HEK293 (cell line): Measurements from ENCODE around the gene LHX2.

Experiments used
- CTCF ChIA-PET: fragments of 350-600 bp; formaldehyde crosslinking; extraction: SDS; loops from one replicate; lab custom pipeline; 2021; ENCODE audit warnings: antibody characterized with exemption; lab: Yijun Ruan, JAX
- POLR2A ChIA-PET: fragments of 300-600 bp; formaldehyde crosslinking; extraction: SDS; loops from one replicate; lab custom pipeline; 2020; ENCODE audit warnings: antibody characterized with exemption, inconsistent platforms; lab: Yijun Ruan, JAX
- H3K27ac ChIP-seq: fragments of 200-500 bp; sonication (Bioruptor generic); 2 replicates; pipeline ENCODE4 v1.5.1; 2014; ENCODE audit warnings: low read depth, low read length, control low read depth, inconsistent platforms; ENCODE audit errors: extremely low read depth
- H3K36me3 ChIP-seq, 2 experiments: fragments of 200-500 bp in 1 of 2; sonication (Bioruptor generic) in 1 of 2; 1 replicate in 1 of 2; 2 replicates in 1 of 2; pipeline ENCODE4 v1.5.1; 2014 to 2017; ENCODE audit warnings: inconsistent platforms in 2 of 2, low read length in 2 of 2; ENCODE audit not compliant: control insufficient read depth in 2 of 2, insufficient read depth in 1 of 2
- H3K4me1 ChIP-seq: fragments of 200-500 bp; sonication (Bioruptor generic); 2 replicates; pipeline ENCODE4 v1.5.1; 2014; ENCODE audit warnings: mild to moderate bottlenecking, low read length, inconsistent platforms; ENCODE audit not compliant: control insufficient read depth, insufficient read depth
- H3K4me3 ChIP-seq: 2 replicates; pipeline ENCODE4 v1.5.1; 2011; ENCODE audit warnings: low read depth, mild to moderate bottlenecking, control low read depth, low read length, moderate library complexity
- H3K9me3 ChIP-seq: fragments of 200-500 bp; sonication (Bioruptor generic); 2 replicates; pipeline ENCODE4 v1.5.1; 2014; ENCODE audit warnings: low read depth, low read length, inconsistent platforms; ENCODE audit not compliant: control insufficient read depth, insufficient read depth
- KLF17 ChIP-seq: fragments of 450-650 bp; formaldehyde crosslinking; IDR thresholded peaks from 2 replicates; pipeline ENCODE4 v1.5.1; 2016; ENCODE audit warnings: missing biosample characterization, missing genetic modification characterization
- PRDM1 ChIP-seq: fragments of 450-650 bp; formaldehyde crosslinking; IDR thresholded peaks from 2 replicates; pipeline ENCODE4; 2016; ENCODE audit warnings: missing biosample characterization, missing genetic modification characterization
- SALL2 ChIP-seq: fragments of 450-650 bp; formaldehyde crosslinking; IDR thresholded peaks from 2 replicates; pipeline ENCODE4 v1.5.0; 2017; ENCODE audit warnings: missing biosample characterization, mild to moderate bottlenecking, missing genetic modification characterization, borderline replicate concordance
- TSHZ1 ChIP-seq: fragments of 450-650 bp; formaldehyde crosslinking; IDR thresholded peaks from 2 replicates; pipeline ENCODE4 v1.5.1; 2016; ENCODE audit warnings: missing biosample characterization, missing genetic modification characterization, borderline replicate concordance
- ZBTB1 ChIP-seq: fragments of 450-650 bp; formaldehyde crosslinking; IDR thresholded peaks from 2 replicates; pipeline ENCODE4 v1.5.1; 2016; ENCODE audit warnings: missing biosample characterization, missing genetic modification characterization
- ZBTB44 ChIP-seq: fragments of 450-650 bp; IDR thresholded peaks from 2 replicates; pipeline ENCODE4 v1.5.1; 2018; ENCODE audit warnings: missing biosample characterization, mild to moderate bottlenecking, missing genetic modification characterization
- ZIC2 ChIP-seq: fragments of 450-650 bp; formaldehyde crosslinking; IDR thresholded peaks from 2 replicates; pipeline ENCODE4 v1.5.1; 2016; ENCODE audit warnings: missing biosample characterization, missing genetic modification characterization
- ZNF121 ChIP-seq: fragments of 450-650 bp; formaldehyde crosslinking; IDR thresholded peaks from 2 replicates; pipeline ENCODE4 v1.5.1; 2016; ENCODE audit warnings: missing biosample characterization, missing genetic modification characterization
- ZNF341 ChIP-seq: fragments of 450-650 bp; formaldehyde crosslinking; IDR thresholded peaks from 2 replicates; pipeline ENCODE4; 2016; ENCODE audit warnings: low read depth, missing biosample characterization, missing genetic modification characterization
- ZNF398 ChIP-seq: fragments of 450-650 bp; formaldehyde crosslinking; IDR thresholded peaks from 2 replicates; pipeline ENCODE4 v1.5.1; 2017; ENCODE audit warnings: missing biosample characterization, missing genetic modification characterization
- ZNF654 ChIP-seq: fragments of 450-650 bp; formaldehyde crosslinking; IDR thresholded peaks from 2 replicates; pipeline ENCODE4 v1.5.1; 2016; ENCODE audit warnings: low read depth, missing biosample characterization, missing genetic modification characterization
- ZNF704 ChIP-seq: fragments of 450-650 bp; formaldehyde crosslinking; IDR thresholded peaks from 2 replicates; pipeline ENCODE4 v1.5.1; 2016; ENCODE audit warnings: missing biosample characterization, missing genetic modification characterization

The LHX2 gene

GRCh38 chr9:124008694-124009530, 2.7 kb upstream of the LHX2 start (continued):
- TF ChIP-seq TSHZ1 (tag by site-specific recombination) (no peak), PRDM1 (tag by site-specific recombination) (peak; percentile 49), ZNF341 (tag by site-specific recombination) (peak; percentile 49), ZIC2 (peak; percentile 49)

GRCh38 chr9:124009531-124010217, 1.9 kb upstream of the LHX2 start:
- Histone ChIP-seq H3K4me1 (peaks cover 35% of the 10 kb centered on the region), H3K36me3 (no peaks in the 10 kb centered on the region), H3K27ac (peak overlapping the region; percentile 71; the same call in 1 of the 2 replicates), H3K9me3 (no peaks in the 10 kb centered on the region), H3K4me3 (no peak overlapping the region)
- CTCF ChIA-PET = no interaction called here
- no peak for TF ChIP-seq ZBTB1 (tag by site-specific recombination)
- TF ChIP-seq KLF17 (tag by site-specific recombination) = no peak
- no peak for TF ChIP-seq ZNF654 (tag by site-specific recombination)
- no peak for TF ChIP-seq ZNF704 (tag by site-specific recombination)
- TF ChIP-seq ZNF121 (tag by site-specific recombination) = no peak
- 0 out of 2 replicates have a peak, but pooled peaks have one; percentile 24 for TF ChIP-seq PRDM1 (tag by site-specific recombination)
- TF ChIP-seq ZBTB44 (tag by site-specific recombination) = no peak
- TF ChIP-seq SALL2 = no peak
- TF ChIP-seq ZNF398 (tag by site-specific recombination) = no peak
- POLR2A ChIA-PET = no interaction called here
